Activated T-helper 17 cell treated with anti-CD3 and anti-CD28 coated beads, Interleukin-2, amount 50 U/mL, for 72 hours (primary cell): Measurements from ENCODE around the gene CDKAL1. TPM values are rescaled to one million over a fixed set of nuclear protein-coding genes. Genes with fewer than 3 reads are reported as not detected.
A peak's percentile ranks its signal among the peaks of the same experiment; 100 is the strongest.
"Not testable (repeated sequence)": the region's sequence is repeated elsewhere in the genome, so short reads cannot be mapped to it uniquely, and the experiment has no call there.

ENCODE experiments used
- ATAC-seq: fragments of 150-1000 bp; cut with Tn5 transposase; replicated peaks from 2 replicates; pipeline ENCODE4 v1.10.0; 2021; ENCODE audit warnings: mild to moderate bottlenecking, moderate library complexity
- H3K27ac Mint-ChIP-seq: one replicate; pipeline ENCODE4 v1.8.0; 2022; ENCODE audit warnings: mixed read lengths
- H3K27me3 Mint-ChIP-seq: one replicate; pipeline ENCODE4 v1.8.0; 2022; ENCODE audit warnings: mixed read lengths
- H3K36me3 Mint-ChIP-seq: one replicate; pipeline ENCODE4 v1.8.0; 2022; ENCODE audit warnings: low read depth, mild to moderate bottlenecking, mixed read lengths
- H3K4me1 Mint-ChIP-seq: one replicate; pipeline ENCODE4 v1.8.0; 2022; ENCODE audit warnings: mixed read lengths
- H3K4me3 Mint-ChIP-seq: one replicate; pipeline ENCODE4 v1.8.0; 2022; ENCODE audit warnings: mild to moderate bottlenecking, mixed read lengths
- H3K9me3 Mint-ChIP-seq: one replicate; pipeline ENCODE4 v1.8.0; 2022; ENCODE audit warnings: mixed read lengths
- total RNA-seq, 2 donors: library from RNA; stranded (reverse); gene quantifications; one replicate each; pipeline ENCODE4 v1.2.3, GENCODE V29; 2022

CDKAL1 gene
- total RNA-seq, 2 donors from 2014 or later, result 27.7 to 31.9 TPM

DNA sequence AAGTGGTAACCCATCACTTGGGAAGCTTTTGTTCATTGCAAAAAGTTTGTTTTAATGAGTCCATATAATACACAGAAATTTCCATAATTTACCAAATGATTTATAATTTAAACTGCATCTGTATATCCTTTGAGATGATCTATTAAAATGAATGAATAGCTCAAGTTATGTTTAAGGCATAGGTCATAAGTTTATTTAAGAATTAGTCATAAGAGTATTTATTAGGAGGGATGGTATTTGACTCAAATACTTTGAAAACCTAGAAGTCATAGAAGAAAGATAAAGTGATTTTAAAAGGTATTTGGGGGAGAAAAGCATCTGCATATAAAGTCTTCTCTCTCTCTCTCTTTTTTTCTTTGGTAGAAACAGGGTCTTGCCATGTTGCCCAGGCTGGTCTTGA, 388.5 kb downstream of the CDKAL1 start:
- Mint-ChIP-seq H3K9me3 (no peaks in the 10 kb centered on the region), H3K4me1 (peaks cover 19% of the 10 kb centered on the region), H3K27me3 (no peaks in the 10 kb centered on the region), H3K27ac (no peak overlapping the region), H3K36me3 (no peaks in the 10 kb centered on the region), H3K4me3 (no peak overlapping the region)
- no peak for ATAC-seq

- not testable (repeated sequence) for H3K9me3 Mint-ChIP-seq, H3K36me3 Mint-ChIP-seq, H3K4me3 Mint-ChIP-seq, ATAC-seq, H3K27me3 Mint-ChIP-seq, H3K27ac Mint-ChIP-seq
- peaks cover 12% of the 10 kb centered on the region for H3K4me1 Mint-ChIP-seq
These were observed 389.8 kb downstream of the CDKAL1 start for GRCh38 chr6:20924094-20924493.

GRCh38 chr6:20924911-20925543, 390.8 kb downstream of the CDKAL1 start:
- peaks cover 5% of the 10 kb centered on the region for H3K4me1 Mint-ChIP-seq
- no peaks in the 10 kb centered on the region for H3K9me3 Mint-ChIP-seq
- no peaks in the 10 kb centered on the region for H3K27me3 Mint-ChIP-seq
- H3K4me3 Mint-ChIP-seq, result no peak overlapping the region
- no peak overlapping the region for H3K27ac Mint-ChIP-seq
- H3K36me3 Mint-ChIP-seq, result no peaks in the 10 kb centered on the region
- ATAC-seq, result no peak

DNA sequence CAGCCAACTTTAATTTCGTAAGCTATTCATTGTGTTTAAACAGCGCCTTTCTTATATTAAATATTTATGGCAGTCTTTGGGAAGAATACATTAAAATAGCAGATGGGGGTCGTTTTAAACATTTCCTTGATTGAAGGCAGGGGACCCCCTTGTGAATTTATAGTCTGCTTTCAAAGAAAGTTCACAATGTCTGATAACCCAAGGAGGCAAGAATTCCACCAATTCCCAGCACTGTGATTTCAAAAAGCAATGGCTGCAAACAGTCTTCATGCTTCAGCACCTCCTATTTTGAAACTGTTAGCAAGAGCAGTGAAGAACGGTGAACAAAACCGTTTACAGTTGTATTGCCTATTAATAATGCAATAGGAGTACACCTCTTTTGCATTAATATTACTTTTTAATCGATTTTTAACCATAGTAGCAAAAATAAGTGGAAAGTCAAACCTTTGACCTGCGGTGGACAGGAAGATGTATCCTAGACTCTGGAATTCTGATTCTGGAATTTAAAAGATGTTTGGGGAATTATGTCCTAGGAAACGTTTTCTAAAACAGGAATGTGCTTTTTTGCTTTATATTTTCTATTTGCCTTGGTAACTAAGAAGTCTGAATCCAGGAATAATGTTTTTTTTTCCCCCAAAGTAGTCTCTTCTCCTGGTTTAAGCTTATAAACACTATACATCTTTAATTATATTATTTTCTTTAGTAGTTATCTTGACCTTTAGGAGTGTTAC, 393.0 kb downstream of the CDKAL1 start:
- H3K9me3 Mint-ChIP-seq, result no peaks in the 10 kb centered on the region
- H3K4me3 Mint-ChIP-seq, result no peak overlapping the region
- H3K4me1 Mint-ChIP-seq, result peaks cover 3% of the 10 kb centered on the region
- no peak for ATAC-seq
- no peaks in the 10 kb centered on the region for H3K36me3 Mint-ChIP-seq
- no peak overlapping the region for H3K27ac Mint-ChIP-seq
- no peaks in the 10 kb centered on the region for H3K27me3 Mint-ChIP-seq

DNA sequence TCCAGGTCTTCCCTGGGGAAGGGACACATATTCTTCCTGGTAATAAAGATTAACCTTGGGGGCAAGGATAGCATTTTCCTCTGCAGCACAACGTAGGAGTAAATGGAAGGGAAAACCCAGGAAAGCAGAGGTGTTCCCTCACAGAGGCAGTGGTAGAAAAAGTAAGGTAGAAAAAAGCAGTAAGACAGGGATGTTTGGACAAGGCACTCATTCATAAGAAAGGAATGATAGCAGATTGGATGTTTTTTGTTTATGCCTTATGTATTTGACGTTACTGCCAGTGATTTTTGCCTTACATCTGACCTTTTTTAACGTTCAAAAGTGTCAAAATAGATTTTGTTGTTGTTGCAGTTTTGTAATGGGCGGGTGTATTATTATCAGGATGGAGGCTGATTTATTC, 395.0 kb downstream of the CDKAL1 start:
- no peaks in the 10 kb centered on the region for H3K27me3 Mint-ChIP-seq
- no peak for ATAC-seq
- H3K4me1 Mint-ChIP-seq, result no peaks in the 10 kb centered on the region
- no peak overlapping the region for H3K27ac Mint-ChIP-seq
- no peaks in the 10 kb centered on the region for H3K36me3 Mint-ChIP-seq
- no peaks in the 10 kb centered on the region for H3K9me3 Mint-ChIP-seq
- H3K4me3 Mint-ChIP-seq, result no peak overlapping the region

DNA sequence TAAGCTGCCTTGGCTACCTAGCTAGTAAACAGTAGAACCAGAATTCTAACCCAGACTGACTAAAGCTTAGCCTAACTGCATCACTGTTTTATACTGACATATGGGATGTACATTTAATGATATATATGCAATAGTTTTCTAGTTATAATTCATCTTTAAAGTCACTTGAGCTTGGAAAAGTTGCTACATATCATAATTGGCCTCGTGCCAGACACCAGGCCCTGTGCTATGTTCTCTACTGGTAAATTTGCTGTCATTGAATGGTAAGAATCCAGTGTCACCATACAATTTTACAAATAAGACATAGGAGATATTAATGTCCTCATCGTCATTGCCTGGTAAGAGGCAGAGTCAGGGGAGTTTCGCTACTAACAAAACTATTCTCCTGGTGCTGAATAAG, 396.8 kb downstream of the CDKAL1 start:
- Mint-ChIP-seq H3K4me1 (no peaks in the 10 kb centered on the region), H3K9me3 (no peaks in the 10 kb centered on the region)

GRCh38 chr6:20931772-20932171, 397.5 kb downstream of the CDKAL1 start:
- no peaks in the 10 kb centered on the region for H3K4me1 Mint-ChIP-seq
- no peaks in the 10 kb centered on the region for H3K9me3 Mint-ChIP-seq
- ATAC-seq, result no peak
- no peak overlapping the region for H3K27ac Mint-ChIP-seq
- H3K27me3 Mint-ChIP-seq, result no peaks in the 10 kb centered on the region
- no peak overlapping the region for H3K4me3 Mint-ChIP-seq
- H3K36me3 Mint-ChIP-seq, result no peaks in the 10 kb centered on the region

More for the DNA sequence above, 396.8 kb downstream of the CDKAL1 start:
- Mint-ChIP-seq H3K36me3 (no peaks in the 10 kb centered on the region), H3K4me3 (no peak overlapping the region), H3K27me3 (no peaks in the 10 kb centered on the region), H3K27ac (no peak overlapping the region)
- no peak for ATAC-seq

- no peaks in the 10 kb centered on the region for H3K27me3 Mint-ChIP-seq
- no peak overlapping the region for H3K27ac Mint-ChIP-seq
- H3K9me3 Mint-ChIP-seq, result no peaks in the 10 kb centered on the region
- no peak for ATAC-seq
- no peaks in the 10 kb centered on the region for H3K4me1 Mint-ChIP-seq
- H3K4me3 Mint-ChIP-seq, result no peak overlapping the region
- H3K36me3 Mint-ChIP-seq, result no peaks in the 10 kb centered on the region
These were observed 398.0 kb downstream of the CDKAL1 start for GRCh38 chr6:20932284-20932683.

DNA sequence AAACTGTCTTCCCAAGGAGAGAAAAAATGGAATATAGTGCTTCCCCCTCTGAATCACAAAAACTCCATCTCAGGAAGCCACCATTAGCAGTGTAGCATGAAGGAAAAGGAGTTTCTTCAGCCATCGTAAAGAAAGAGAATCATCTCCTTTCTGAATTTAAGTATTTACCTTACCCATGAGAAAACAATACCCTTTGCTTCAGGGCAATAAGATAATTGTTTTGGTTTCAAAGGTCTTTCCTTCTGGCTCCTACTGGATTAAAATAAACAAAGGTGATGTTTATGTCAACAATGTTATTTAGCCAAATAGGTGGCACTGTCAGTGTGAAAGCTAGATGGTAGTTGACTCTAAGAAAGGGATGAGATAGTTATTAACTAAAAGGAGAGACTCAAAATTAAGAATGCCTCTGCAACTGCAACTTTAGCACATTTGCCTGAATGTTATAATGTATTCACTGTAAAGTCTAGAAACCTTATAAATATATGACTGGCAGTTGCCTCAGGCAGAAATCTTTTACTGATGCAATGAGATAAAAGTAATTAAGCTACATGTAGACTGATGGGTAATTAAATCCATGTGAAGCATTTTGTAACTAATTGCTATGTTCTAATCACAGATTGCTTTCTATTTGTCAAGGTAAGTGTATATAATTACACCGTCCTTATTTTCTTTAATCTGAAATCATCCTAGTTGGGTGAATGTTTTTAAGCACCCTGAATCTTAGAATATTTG, 399.0 kb downstream of the CDKAL1 start:
- Mint-ChIP-seq H3K9me3 (no peaks in the 10 kb centered on the region), H3K27me3 (no peaks in the 10 kb centered on the region), H3K27ac (no peak overlapping the region), H3K36me3 (no peaks in the 10 kb centered on the region), H3K4me3 (no peak overlapping the region), H3K4me1 (no peaks in the 10 kb centered on the region)
- ATAC-seq, result no peak

DNA sequence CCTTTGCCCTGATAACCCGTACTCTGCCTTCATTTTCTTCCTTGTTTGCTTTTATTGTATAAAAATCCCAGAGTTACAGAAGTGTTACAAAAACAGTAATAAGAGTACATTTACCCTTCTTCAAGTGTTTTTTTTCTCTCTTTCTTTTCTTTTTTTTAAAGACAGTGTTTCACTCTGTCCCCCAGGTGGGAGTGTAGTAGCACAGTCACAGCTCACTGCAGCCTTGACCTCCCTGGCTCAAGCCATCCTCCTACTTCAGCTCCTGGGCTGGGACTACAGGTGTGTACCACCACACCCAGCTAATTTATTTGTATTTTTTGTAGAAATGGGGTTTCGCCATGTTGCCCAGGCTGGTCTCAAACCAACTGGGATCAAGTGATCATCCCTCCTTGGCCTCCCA, 402.7 kb downstream of the CDKAL1 start:
- no peak for ATAC-seq
- no peaks in the 10 kb centered on the region for H3K4me1 Mint-ChIP-seq
- no peak overlapping the region for H3K4me3 Mint-ChIP-seq
- H3K27ac Mint-ChIP-seq, result no peak overlapping the region
- H3K36me3 Mint-ChIP-seq, result no peaks in the 10 kb centered on the region
- no peaks in the 10 kb centered on the region for H3K27me3 Mint-ChIP-seq
- H3K9me3 Mint-ChIP-seq, result no peaks in the 10 kb centered on the region

DNA sequence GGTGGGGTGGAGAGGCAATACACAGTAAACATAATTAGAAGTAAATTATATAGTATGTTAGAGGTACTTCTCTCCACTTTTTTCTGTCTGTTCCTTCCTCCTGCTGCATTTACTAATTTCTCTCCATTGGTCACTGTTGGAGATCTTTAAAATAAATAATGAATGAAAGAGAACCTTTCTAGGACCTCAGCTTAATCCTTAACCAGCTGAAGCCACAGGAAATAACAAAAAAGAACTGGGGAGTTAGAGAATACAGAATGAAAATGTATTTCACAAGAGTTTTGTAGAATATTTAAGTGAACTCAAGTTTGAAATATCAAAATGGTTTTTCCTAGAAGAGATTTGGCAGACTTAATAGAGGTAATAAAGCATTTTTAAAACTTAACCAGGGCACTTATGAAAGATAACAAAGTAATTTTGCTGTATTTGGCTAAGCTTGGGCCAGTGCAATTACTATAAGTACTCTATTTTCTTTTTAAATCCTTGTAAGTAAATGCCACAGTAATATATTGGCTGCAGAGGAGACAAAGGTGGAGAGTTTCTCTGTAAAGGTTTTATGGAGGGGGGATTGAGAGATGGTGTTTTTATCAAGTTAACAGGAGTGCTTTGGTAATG, 405.0 kb downstream of the CDKAL1 start:
- Mint-ChIP-seq H3K36me3 (peaks cover 16% of the 10 kb centered on the region), H3K9me3 (peaks cover 6% of the 10 kb centered on the region), H3K27ac (no peak overlapping the region), H3K27me3 (no peaks in the 10 kb centered on the region), H3K4me1 (no peaks in the 10 kb centered on the region), H3K4me3 (no peak overlapping the region)
- no peak for ATAC-seq

GRCh38 chr6:20943040-20943627, 408.9 kb downstream of the CDKAL1 start:
- H3K4me1 Mint-ChIP-seq, result peaks cover 6% of the 10 kb centered on the region
- no peak overlapping the region for H3K27ac Mint-ChIP-seq
- H3K36me3 Mint-ChIP-seq, result peaks cover 16% of the 10 kb centered on the region
- H3K27me3 Mint-ChIP-seq, result no peaks in the 10 kb centered on the region
- H3K4me3 Mint-ChIP-seq, result no peak overlapping the region
- ATAC-seq, result peak; percentile 28
- H3K9me3 Mint-ChIP-seq, result peaks cover 6% of the 10 kb centered on the region

GRCh38 chr6:20943922-20944321, 409.7 kb downstream of the CDKAL1 start:
- H3K4me3 Mint-ChIP-seq, result no peak overlapping the region
- H3K27me3 Mint-ChIP-seq, result no peaks in the 10 kb centered on the region
- no peak overlapping the region for H3K27ac Mint-ChIP-seq
- peaks cover 6% of the 10 kb centered on the region for H3K4me1 Mint-ChIP-seq
- H3K36me3 Mint-ChIP-seq, result peaks cover 16% of the 10 kb centered on the region
- H3K9me3 Mint-ChIP-seq, result peaks cover 6% of the 10 kb centered on the region
- ATAC-seq, result no peak

DNA sequence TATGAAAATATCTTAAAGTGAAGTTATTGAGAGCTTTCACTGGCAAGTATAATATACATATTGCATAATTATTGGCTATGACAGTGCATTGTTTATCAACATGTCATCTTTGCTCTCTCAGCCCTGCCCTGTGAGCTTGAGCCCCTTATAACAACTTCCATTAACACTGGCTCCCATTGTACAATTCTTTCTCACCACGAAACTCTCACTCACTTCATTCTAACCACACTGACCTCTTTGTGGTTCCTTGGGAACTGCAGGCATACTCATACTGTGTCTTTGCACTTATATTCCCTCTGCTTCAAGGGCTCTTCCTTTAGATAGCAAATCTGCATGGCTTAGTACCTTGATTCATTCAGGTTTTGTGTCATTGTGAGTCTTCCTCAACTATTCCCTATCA, 411.8 kb downstream of the CDKAL1 start:
- H3K4me1 Mint-ChIP-seq, result peaks cover 9% of the 10 kb centered on the region
- no peak overlapping the region for H3K4me3 Mint-ChIP-seq
- peaks cover 16% of the 10 kb centered on the region for H3K36me3 Mint-ChIP-seq
- H3K27ac Mint-ChIP-seq, result no peak overlapping the region
- H3K9me3 Mint-ChIP-seq, result peaks cover 6% of the 10 kb centered on the region
- no peaks in the 10 kb centered on the region for H3K27me3 Mint-ChIP-seq
- ATAC-seq, result peak; percentile 88
